Right atrium auricular region (tissue), 2 donors: Measurements from ENCODE around the gene FJX1. TPM values are rescaled to one million over a fixed set of nuclear protein-coding genes. Genes with fewer than 3 reads are reported as not detected.

Experiments
- DNase-seq: peaks from one replicate; pipeline ENCODE4 v3.0.0-alpha.2; 2019; ENCODE audit warnings: low spot score
- H3K27ac ChIP-seq, 2 donors: fragments of 200-600 bp; sonication (generic); 1 replicate in 1 of 2; 2 replicates in 1 of 2; pipeline ENCODE4 v1.5.1; 2016 to 2019
- H3K27me3 ChIP-seq, 2 donors: fragments of 200-600 bp; sonication (generic); one replicate each; pipeline versions ENCODE4 v1.5.1 to v1.6.0; 2017 to 2019
- H3K36me3 ChIP-seq: fragments of 200-600 bp; sonication (generic); one replicate; pipeline ENCODE4 v1.5.1; 2016
- H3K4me1 ChIP-seq, 2 donors: fragments of 200-600 bp; sonication (generic); one replicate each; pipeline versions ENCODE4 v1.5.1 to v1.6.0; 2017 to 2019
- H3K4me3 ChIP-seq, 2 donors: fragments of 200-600 bp; sonication (generic); 1 replicate in 1 of 2; 2 replicates in 1 of 2; pipeline ENCODE4 v1.5.1; 2017 to 2019; ENCODE audit warnings: mild to moderate bottlenecking in 1 of 2, moderate library complexity in 1 of 2
- H3K9me3 ChIP-seq, 2 donors: fragments of 200-600 bp; sonication (generic); one replicate each; pipeline ENCODE4 v1.5.1; 2019
- total RNA-seq, 2 donors: library from RNA; depleted of rRNA; stranded (reverse); fragments of >200 nt; gene quantifications; one replicate each; pipeline ENCODE4 v1.1.0, GENCODE V29; 2016
- TF ChIP-seq, protein P1 (sequence below), 2 donors: fragments of 200-600 bp; sonication (generic); IDR thresholded peaks; one replicate each; pipeline ENCODE4 v1.5.1; 2019; ENCODE audit warnings: antibody characterized with exemption in 2 of 2

Gene FJX1
- total RNA-seq, 2 donors from 2014 or later, result 1.9 to 3.9 TPM

DNA sequence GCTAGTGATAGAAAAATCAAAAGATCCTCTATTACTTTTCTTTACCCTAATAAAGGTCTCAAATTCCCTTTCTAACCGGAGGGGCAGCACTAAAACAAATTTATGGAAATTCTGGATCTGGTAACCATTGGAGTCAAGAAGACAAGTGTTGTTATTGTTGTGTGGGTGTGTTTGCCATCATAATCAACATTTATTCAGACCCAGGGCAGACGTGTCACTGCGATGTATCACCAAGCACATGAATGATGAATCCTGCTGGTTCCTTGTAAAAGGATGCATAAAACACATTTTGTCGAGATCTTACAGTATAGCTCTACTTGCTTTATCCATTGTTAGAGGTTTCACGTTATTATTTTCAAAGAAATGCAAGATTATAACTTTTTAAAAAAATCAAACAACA, 12.1 kb upstream of the FJX1 start:
- H3K27ac ChIP-seq, result no peak overlapping the region
- DNase-seq, result no peak
- H3K27me3 ChIP-seq, result peaks cover 0 to 9% of the 10 kb centered on the region in 2 donors
- no peak overlapping the region for H3K4me3 ChIP-seq
- H3K4me1 ChIP-seq, result no peaks in the 10 kb centered on the region
- no peaks in the 10 kb centered on the region for H3K36me3 ChIP-seq
- no peaks in the 10 kb centered on the region for H3K9me3 ChIP-seq
- TF ChIP-seq, protein P1, sequence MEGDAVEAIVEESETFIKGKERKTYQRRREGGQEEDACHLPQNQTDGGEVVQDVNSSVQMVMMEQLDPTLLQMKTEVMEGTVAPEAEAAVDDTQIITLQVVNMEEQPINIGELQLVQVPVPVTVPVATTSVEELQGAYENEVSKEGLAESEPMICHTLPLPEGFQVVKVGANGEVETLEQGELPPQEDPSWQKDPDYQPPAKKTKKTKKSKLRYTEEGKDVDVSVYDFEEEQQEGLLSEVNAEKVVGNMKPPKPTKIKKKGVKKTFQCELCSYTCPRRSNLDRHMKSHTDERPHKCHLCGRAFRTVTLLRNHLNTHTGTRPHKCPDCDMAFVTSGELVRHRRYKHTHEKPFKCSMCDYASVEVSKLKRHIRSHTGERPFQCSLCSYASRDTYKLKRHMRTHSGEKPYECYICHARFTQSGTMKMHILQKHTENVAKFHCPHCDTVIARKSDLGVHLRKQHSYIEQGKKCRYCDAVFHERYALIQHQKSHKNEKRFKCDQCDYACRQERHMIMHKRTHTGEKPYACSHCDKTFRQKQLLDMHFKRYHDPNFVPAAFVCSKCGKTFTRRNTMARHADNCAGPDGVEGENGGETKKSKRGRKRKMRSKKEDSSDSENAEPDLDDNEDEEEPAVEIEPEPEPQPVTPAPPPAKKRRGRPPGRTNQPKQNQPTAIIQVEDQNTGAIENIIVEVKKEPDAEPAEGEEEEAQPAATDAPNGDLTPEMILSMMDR (IDR thresholded peaks at IDR 0.05), result no peak

DNA sequence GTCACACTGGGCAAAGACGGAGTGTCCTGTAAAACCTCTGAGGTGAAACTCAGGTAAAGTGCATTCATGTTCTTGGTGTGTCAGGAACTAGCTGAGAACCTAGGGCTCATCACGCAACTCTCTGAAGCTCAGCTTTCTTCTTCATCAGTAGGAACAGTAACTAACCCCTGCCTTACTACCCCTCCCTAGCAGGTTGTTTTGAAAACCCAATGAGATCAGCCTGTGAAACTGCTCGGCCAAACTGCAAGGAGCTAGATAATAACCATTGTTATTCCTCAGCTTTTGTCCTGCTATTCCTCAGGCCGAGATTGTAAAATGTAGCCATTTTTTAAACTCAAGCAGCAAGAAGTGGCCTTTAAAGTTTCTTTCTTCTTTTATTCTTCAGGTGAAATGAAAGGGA, 9.8 kb upstream of the FJX1 start:
- Histone ChIP-seq H3K27me3 (peaks cover 0 to 9% of the 10 kb centered on the region in 2 donors), H3K4me1 (no peaks in the 10 kb centered on the region), H3K9me3 (no peaks in the 10 kb centered on the region), H3K27ac (no peak overlapping the region), H3K36me3 (no peaks in the 10 kb centered on the region), H3K4me3 (no peak overlapping the region)
- TF ChIP-seq, protein P1 (IDR thresholded peaks at IDR 0.05), result no peak
- no peak for DNase-seq

DNA sequence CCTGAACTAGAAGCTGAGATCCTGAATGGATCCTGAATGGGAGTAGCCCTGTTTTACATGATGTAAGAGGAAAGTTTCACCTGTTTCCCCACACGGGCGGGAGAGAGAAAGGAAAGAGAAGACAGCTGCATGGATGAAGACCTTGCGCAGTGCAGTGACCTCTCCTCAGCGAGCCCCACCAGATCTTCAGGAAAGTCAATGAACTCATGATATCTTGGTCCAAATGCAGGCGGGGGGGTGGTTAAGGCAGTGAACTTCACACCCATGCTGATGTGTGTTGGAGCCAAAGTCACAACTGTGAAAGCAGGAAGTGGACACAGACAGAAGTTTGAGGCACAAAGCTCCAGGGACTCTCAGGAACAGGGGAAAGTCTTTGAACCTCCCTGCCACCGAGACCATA, 8.6 kb upstream of the FJX1 start:
- Histone ChIP-seq H3K9me3 (no peaks in the 10 kb centered on the region), H3K4me1 (no peaks in the 10 kb centered on the region), H3K36me3 (no peaks in the 10 kb centered on the region), H3K27me3 (peaks cover 0 to 9% of the 10 kb centered on the region in 2 donors), H3K27ac (no peak overlapping the region), H3K4me3 (no peak overlapping the region)
- no peak for DNase-seq
- TF ChIP-seq, protein P1 (IDR thresholded peaks at IDR 0.05), result no peak

DNA sequence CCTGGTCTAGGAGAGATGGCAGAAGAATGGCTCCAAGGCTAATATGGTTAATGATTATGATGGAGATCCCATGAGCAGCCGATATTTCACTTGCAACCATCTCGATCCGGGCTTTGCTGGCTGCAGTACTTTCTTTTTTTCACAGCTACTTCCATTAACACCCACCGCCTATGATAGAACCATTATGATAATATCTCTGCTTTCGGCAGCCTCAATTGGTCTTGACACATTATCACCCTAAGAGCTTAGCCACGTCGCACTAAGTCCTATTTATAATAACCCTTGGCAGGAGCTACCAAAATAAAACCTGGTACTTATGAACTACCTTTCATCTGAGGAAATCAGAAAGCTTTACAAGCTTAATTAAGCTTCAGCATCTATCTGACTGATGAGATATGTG, 7.6 kb upstream of the FJX1 start:
- Histone ChIP-seq H3K27me3 (peaks cover 0 to 9% of the 10 kb centered on the region in 2 donors), H3K9me3 (no peaks in the 10 kb centered on the region), H3K36me3 (no peaks in the 10 kb centered on the region), H3K4me1 (no peaks in the 10 kb centered on the region), H3K27ac (no peak overlapping the region), H3K4me3 (no peak overlapping the region)
- TF ChIP-seq, protein P1 (IDR thresholded peaks at IDR 0.05), result no peak
- no peak for DNase-seq

DNA sequence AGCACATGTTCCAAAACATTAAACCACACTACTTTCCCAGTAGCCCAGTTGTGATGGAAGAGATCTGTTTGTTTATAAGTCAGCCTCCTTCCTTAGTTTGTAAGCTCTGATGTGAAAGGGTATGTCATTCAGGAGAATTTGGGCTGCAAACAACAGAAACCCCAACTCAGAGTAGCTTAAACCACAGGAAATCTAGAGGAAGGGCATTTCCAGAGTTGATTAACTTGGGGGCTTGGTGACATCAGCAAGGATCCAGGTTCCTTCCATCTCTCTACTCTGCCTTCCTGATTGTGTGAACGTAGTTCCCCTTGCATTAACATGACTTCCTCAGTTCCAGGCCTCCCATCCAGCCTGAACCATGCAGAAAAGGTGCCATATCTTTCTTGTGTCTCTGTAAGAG, 6.5 kb upstream of the FJX1 start:
- no peaks in the 10 kb centered on the region for H3K9me3 ChIP-seq
- H3K27me3 ChIP-seq, result peaks cover 0 to 5% of the 10 kb centered on the region in 2 donors
- H3K27ac ChIP-seq, result no peak overlapping the region
- TF ChIP-seq, protein P1 (IDR thresholded peaks at IDR 0.05), result no peak
- DNase-seq, result no peak
- H3K36me3 ChIP-seq, result no peaks in the 10 kb centered on the region
- no peak overlapping the region for H3K4me3 ChIP-seq
- peaks cover 0 to under 1% of the 10 kb centered on the region in 2 donors for H3K4me1 ChIP-seq

DNA sequence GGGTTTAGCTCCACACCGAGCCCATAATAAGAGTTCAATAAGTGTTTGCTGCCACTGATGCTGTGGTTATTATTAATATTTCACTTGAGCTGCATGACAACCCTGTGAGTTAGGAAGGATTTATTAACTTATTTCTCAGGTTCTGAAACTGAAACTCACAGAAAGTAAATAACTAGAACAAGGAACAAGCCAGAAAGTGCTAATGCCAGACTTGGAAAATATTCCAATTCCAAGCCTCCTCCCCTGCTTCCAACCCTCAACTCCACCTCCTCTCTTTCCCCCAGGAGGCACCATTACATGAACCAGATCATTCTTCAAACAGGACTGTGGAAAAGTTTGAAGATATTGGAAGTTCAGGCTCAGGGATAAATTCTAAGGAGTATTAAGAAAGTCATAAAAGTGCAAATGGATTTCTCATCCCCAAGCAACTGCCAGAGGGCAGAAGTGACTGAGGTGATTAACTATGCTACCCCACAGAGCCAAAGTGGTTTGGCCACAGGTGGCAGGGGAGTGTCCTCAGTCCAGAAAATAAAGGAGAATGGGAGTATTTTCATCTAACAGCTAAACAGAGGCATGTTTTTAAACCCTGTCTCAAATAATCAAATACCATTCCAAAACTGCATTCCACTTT, 3.2 kb upstream of the FJX1 start:
- TF ChIP-seq, protein P1 (IDR thresholded peaks at IDR 0.05), result no peak
- Histone ChIP-seq H3K9me3 (no peaks in the 10 kb centered on the region), H3K27me3 (no peaks in the 10 kb centered on the region), H3K4me3 (no peak overlapping the region), H3K36me3 (no peaks in the 10 kb centered on the region), H3K27ac (no peak overlapping the region), H3K4me1 (peaks cover 0 to 28% of the 10 kb centered on the region in 2 donors)
- no peak for DNase-seq
